Uterus (tissue), 4 donors: ENCODE results near the gene MAPK10. TPM values are rescaled to one million over a fixed set of nuclear protein-coding genes. Genes with fewer than 3 reads are reported as not detected.

Experiments
- DNase-seq, 2 donors: peaks; one replicate each; pipeline ENCODE4 v3.0.0-alpha.2; 2019 to 2020
- H3K27ac ChIP-seq, 2 donors: fragments of 200-600 bp; sonication (generic); 1 replicate in 1 of 2; 2 replicates in 1 of 2; pipeline ENCODE4 v1.5.1; 2016 to 2018
- H3K27me3 ChIP-seq, 2 donors: fragments of 200-600 bp; sonication (generic); one replicate each; pipeline ENCODE4 v1.5.1; 2018 to 2019; ENCODE audit warnings: control low read depth in 1 of 2
- H3K36me3 ChIP-seq, 2 donors: fragments of 200-600 bp; sonication (generic); one replicate each; pipeline ENCODE4 v1.5.1; 2019; ENCODE audit warnings: control low read depth in 1 of 2
- H3K4me1 ChIP-seq, 2 donors: fragments of 200-600 bp; sonication (generic); one replicate each; pipeline ENCODE4 v1.5.1; 2018 to 2019; ENCODE audit warnings: control low read depth in 1 of 2
- H3K4me3 ChIP-seq, 2 donors: fragments of 200-600 bp; sonication (generic); 1 replicate in 1 of 2; 2 replicates in 1 of 2; pipeline ENCODE4 v1.5.1; 2018 to 2019; ENCODE audit warnings: mild to moderate bottlenecking in 1 of 2
- H3K9me3 ChIP-seq, 2 donors: fragments of 200-600 bp; sonication (generic); one replicate each; pipeline ENCODE4 v1.5.1; 2019; ENCODE audit warnings: control low read depth in 1 of 2
- CTCF ChIP-seq, 4 experiments: fragments of 200-600 bp in 2 of 4; fragments of 450-650 bp in 2 of 4; sonication (generic) in 2 of 4; IDR thresholded peaks; one replicate each; pipeline ENCODE4 v1.5.1; 2016 to 2019; ENCODE audit warnings: antibody characterized with exemption in 4 of 4, mild to moderate bottlenecking in 2 of 4, moderate library complexity in 1 of 4
- POLR2A ChIP-seq, 2 donors: fragments of 450-650 bp; IDR thresholded peaks; one replicate each; pipeline ENCODE4 v1.6.1; 2016; ENCODE audit warnings: antibody characterized with exemption in 2 of 2, mild to moderate bottlenecking in 1 of 2, moderate library complexity in 1 of 2
- intact Hi-C: fragments of 100-400 bp; cut with DNase I; formaldehyde crosslinking; loops from one replicate; pipeline ENCODE4 v1.15.1; 2023; ENCODE audit warnings: low total_unique reads
- total RNA-seq, 4 donors: library from RNA; depleted of rRNA in 3 of 4; stranded (reverse); fragments of >200 nt in 3 of 4; gene quantifications; one replicate each; pipeline versions ENCODE4 v1.1.0 to v1.2.4, GENCODE V29; 2014 to 2023
- donor health status: DM: yes; HTN: yes; CAD: no.

Gene MAPK10
- total RNA-seq, 4 donors from 2014 or later, result 38.2 to 144 (median 73.0) TPM

GRCh38 chr4:86291180-86291579, 68.7 kb downstream of the MAPK10 start:
- Histone ChIP-seq H3K4me3 (no peak overlapping the region), H3K9me3 (no peaks in the 10 kb centered on the region), H3K27me3 (no peaks in the 10 kb centered on the region), H3K4me1 (no peaks in the 10 kb centered on the region), H3K27ac (no peak overlapping the region), H3K36me3 (no peaks in the 10 kb centered on the region)
- intact Hi-C loops, result no loop called here
- no peak for TF ChIP-seq POLR2A (IDR thresholded peaks at IDR 0.05)
- TF ChIP-seq CTCF (IDR thresholded peaks at IDR 0.05), result no peak
- no peak for DNase-seq

- intact Hi-C loops, result no loop called here
- Histone ChIP-seq H3K4me1 (peaks cover 0 to 8% of the 10 kb centered on the region in 2 donors), H3K27ac (no peak overlapping the region), H3K36me3 (no peaks in the 10 kb centered on the region), H3K4me3 (no peak overlapping the region), H3K9me3 (no peaks in the 10 kb centered on the region), H3K27me3 (no peaks in the 10 kb centered on the region)
- TF ChIP-seq POLR2A (IDR thresholded peaks at IDR 0.05) (no peak), CTCF (IDR thresholded peaks at IDR 0.05) (no peak)
- no peak for DNase-seq
Observed at GRCh38 chr4:86286726-86287125, 73.1 kb downstream of the MAPK10 start.

GRCh38 chr4:86283371-86283770, 76.5 kb downstream of the MAPK10 start:
- Histone ChIP-seq H3K4me1 (peaks cover 0 to 8% of the 10 kb centered on the region in 2 donors), H3K4me3 (no peak overlapping the region), H3K9me3 (no peaks in the 10 kb centered on the region), H3K27ac (peak overlapping the region in 1 of 2 donors; percentile 7), H3K27me3 (no peaks in the 10 kb centered on the region), H3K36me3 (no peaks in the 10 kb centered on the region)
- TF ChIP-seq POLR2A (IDR thresholded peaks at IDR 0.05), result no peak
- TF ChIP-seq CTCF (IDR thresholded peaks at IDR 0.05), result no peak
- intact Hi-C loops, result no loop called here
- DNase-seq, result no peak

- Histone ChIP-seq H3K9me3 (no peaks in the 10 kb centered on the region), H3K4me1 (peaks cover 0 to 8% of the 10 kb centered on the region in 2 donors), H3K27ac (no peak overlapping the region), H3K4me3 (no peak overlapping the region), H3K36me3 (no peaks in the 10 kb centered on the region), H3K27me3 (no peaks in the 10 kb centered on the region)
- intact Hi-C loops, result no loop called here
- no peak for DNase-seq
- TF ChIP-seq POLR2A (IDR thresholded peaks at IDR 0.05) (no peak), CTCF (IDR thresholded peaks at IDR 0.05) (no peak)
Observed at GRCh38 chr4:86280246-86280645, 79.6 kb downstream of the MAPK10 start.

GRCh38 chr4:86279293-86279960, 80.4 kb downstream of the MAPK10 start:
- H3K27ac ChIP-seq, result no peak overlapping the region
- H3K9me3 ChIP-seq, result no peaks in the 10 kb centered on the region
- no peak overlapping the region for H3K4me3 ChIP-seq
- DNase-seq, result no peak
- peaks cover 0 to 8% of the 10 kb centered on the region in 2 donors for H3K4me1 ChIP-seq
- no peaks in the 10 kb centered on the region for H3K36me3 ChIP-seq
- intact Hi-C loops, result no loop called here
- TF ChIP-seq POLR2A (IDR thresholded peaks at IDR 0.05), result no peak
- no peak for TF ChIP-seq CTCF (IDR thresholded peaks at IDR 0.05)
- H3K27me3 ChIP-seq, result no peaks in the 10 kb centered on the region
